Amniotic epithelial cell (primary cell): ENCODE measurements around the gene LYPLA2.

Experiments used
- DNase-seq: peaks from one replicate; pipeline ENCODE4 v3.0.0-alpha.2; 2010; ENCODE audit warnings: low read depth

Gene LYPLA2

DNA sequence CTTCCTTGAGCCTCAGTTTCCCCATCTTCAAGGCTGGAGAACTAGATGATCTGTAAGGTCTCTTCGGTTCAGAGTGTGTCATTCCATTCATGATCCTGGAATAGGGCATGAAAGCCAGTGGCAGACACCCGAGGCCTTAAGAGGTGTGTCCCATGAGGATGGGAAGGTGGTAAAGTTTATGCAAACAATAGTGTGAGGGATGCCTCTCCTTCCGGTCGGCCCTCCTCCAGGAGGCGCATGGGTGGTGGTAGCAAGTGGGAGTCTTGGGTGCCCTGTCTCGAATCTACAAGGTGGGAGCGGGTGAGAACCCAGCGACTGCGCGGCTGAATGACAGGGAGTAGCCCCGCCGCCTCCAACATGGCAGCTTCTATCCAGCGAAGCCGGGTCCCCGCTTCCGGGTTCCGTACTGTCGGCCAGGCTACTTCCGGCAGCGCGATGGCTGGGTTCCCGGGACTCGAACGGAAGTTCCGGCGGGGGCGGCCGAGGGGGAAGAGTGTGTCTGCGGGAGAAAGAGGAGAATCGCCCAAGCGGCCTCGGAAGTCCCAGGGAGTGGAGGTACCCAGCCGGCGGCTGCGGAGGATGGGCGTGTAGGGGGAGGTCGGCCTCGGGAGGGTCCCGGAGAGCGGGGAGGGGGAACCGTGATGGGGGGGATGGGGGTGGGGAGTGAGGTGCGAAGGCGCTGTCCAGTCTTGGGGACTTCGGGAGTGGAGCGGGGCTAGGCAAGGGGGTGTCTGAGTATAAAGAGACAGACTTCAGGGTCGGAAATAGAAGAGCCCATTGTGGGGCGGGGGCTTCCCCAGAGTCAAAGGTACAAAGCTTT is at the start of gene LYPLA2:
TSS of gene LYPLA2 (plus strand) at position 450 of the 820 bp plus-strand sequence. CDS start 1,538 bp downstream, outside the sequence.
- peak; percentile 87 for DNase-seq

DNA sequence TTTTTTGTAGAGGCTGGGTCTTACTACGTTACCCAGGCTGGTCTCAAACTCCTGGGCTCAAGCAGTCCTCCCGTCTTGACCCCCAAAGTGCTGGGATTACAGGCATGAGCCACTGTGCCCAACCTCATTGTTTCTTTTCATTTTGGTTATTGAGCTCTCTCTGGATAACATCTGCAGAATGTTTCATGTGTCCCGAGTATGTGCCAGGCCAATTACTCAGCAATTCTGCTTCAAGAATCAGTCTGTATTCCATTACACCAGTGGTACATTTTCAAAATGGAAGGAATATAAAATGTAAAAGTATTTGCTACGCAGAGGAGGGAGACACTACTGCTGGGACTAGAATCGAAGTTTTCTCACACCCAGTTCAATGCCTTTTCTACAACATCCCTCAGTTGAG is 49.3 kb upstream of the LYPLA2 start:
- DNase-seq = no peak

DNA sequence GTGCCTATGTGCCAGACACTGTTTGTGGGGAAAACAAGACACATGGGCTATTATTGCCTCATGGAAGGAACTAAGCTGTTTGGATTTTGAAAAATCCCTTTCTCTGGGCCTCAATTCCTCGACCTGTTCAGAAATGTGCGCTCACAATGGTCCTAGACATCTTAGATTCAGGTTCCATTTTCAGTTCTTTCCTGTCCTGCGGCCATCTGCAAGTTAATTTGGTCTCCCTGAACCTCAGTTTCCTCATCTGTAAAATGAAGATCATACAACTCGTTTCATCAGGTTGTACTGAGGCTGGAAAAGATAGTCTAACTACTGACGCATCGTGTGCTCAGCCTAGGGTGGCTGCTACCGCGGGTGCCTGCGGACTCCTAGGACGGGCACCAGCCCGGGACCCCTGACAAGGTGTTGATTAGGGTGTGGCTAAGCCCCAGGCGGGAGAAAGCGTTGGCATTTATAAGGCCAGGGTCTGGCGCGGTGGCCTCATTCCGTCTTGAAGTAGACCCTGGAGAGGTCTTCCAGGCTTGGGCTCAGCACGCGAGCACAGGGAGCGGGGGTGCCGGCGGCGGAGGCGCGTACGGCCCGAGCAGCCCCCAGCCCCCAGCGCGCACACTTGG is 48.2 kb upstream of the LYPLA2 start:
- DNase-seq = peak; percentile 34

DNA sequence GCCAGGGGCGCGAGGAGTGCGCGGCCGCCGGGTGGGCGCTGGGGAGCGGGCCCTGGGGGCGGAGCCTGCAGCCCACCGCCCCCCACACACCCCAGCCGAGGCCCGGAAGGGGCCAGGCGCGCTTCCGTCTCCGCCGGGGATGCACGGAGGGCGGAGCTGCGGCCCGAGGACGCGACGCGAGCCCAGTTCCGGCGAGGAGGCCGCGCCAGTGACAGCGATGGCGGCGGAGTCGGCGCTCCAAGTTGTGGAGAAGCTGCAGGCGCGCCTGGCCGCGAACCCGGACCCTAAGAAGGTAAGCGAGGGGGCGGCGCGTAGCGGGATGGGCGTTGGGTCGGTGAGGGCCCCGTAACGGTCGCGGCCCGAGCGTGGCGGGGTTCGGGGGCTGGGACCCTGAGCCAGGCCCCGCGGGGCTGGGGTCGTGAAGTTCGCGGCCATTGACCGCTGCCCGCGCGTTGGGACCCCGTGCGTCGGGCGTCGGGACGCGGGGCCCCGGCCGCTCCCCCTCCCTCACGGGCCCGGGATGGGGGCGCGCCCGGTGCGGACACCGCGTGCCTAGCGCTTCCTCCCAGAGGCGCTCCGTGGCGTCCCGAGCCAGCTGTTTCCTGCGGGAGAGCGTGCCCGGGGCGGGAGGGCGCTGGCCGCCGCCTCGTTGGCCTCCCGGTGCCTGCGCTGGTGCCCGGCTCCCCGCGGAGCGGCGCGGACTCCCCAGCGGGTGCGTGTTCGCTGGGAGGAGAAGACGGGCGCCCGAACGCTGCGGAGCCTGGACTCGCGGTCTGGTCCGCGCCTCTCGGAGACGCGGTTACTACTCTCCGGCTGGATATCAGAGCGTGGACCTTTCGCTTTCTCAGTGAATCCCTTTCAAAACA is 47.4 kb upstream of the LYPLA2 start, which contains the start of gene ELOA:
TSS of gene ELOA (plus strand) at position 185 of the 866 bp plus-strand sequence. CDS start at position 218, 33 bp downstream.
- DNase-seq = peak; percentile 49

DNA sequence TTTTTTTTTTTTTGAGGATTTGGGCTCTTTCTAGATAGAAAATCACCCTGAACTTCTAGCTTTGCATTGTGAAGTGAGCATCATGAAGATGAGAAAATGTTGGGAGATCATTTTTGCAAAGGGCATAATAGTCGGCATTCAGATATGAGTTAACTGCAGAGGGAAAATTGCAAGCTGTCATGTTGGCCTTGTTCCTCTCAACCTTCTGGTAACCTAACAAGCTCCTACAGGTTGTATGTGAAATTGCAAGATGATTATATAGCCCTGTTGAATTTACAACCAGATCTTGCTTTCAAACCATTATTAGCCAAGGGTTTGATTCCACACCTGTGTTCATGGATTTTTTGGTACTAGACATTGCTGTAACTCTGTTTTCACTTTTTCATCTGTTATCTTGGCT is 45.4 kb upstream of the LYPLA2 start:
- DNase-seq = peak; percentile 65

DNA sequence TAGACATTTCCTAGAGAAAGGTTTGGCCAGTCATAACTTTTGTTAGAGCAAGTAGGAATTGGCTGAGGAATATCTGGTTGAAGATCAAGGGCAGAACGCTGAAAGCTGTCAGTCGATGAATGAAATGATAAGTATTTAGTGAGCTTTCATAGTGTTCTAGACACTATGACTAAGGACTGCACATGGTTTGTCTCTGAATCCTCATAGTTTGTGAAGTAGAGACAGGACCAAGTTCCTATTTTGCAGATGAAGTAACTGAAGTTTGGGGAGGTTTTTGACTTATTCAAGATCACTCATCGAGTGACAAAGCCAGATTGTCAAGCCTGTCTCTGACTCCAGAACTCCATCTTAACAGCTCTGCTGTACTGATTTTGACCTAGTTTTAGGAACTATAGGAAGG is 42.9 kb upstream of the LYPLA2 start:
- peak; percentile 29 for DNase-seq

DNA sequence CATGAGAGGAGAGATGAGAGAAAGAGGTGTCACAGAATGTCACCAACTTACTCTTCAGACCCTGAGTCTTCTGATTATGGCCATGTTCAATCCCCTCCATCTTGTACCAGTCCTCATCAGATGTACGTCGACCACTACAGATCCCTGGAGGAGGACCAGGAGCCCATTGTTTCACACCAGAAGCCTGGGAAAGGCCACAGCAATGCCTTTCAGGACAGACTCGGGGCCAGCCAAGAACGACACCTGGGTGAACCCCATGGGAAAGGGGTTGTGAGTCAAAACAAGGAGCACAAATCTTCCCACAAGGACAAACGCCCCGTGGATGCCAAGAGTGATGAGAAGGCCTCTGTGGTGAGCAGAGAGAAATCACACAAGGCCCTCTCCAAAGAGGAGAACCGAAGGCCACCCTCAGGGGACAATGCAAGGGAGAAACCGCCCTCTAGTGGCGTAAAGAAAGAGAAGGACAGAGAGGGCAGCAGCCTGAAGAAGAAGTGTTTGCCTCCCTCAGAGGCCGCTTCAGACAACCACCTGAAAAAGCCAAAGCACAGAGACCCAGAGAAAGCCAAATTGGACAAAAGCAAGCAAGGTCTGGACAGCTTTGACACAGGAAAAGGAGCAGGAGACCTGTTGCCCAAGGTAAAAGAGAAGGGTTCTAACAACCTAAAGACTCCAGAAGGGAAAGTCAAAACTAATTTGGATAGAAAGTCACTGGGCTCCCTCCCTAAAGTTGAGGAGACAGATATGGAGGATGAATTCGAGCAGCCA is 39.7 kb upstream of the LYPLA2 start:
- peak; percentile 73 for DNase-seq

DNA sequence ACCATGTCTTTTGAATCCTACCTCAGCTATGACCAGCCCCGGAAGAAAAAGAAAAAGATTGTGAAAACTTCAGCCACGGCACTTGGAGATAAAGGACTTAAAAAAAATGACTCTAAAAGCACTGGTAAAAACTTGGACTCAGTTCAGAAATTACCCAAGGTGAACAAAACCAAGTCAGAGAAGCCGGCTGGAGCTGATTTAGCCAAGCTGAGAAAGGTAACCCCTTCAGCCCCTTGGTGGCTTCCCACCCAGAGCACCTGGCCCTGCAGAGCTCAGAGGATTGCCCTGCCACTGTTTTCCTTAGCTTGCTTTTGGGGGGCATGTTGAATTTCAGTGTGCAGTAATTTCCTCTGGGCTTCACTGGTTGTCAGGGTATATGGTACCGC is 39.1 kb upstream of the LYPLA2 start:
- no peak for DNase-seq

DNA sequence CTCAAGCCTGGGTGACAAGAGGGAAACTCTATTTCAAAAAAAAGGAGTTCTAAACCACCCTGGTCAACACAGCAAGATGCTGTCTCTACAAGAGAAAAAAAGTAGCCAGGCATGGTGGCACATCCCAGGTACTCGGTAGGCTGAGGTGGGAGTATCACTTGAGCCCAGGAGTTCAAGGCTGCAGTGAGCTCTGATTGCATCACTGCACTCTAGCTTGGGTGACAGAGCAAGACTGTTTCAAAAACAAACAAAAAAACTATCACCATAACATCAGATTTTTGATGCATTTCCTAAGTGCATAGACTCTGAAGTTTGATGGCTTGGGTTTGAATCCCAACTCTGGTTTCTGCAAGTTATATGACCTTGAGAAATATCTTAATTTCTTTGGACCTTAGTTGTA is 38.0 kb upstream of the LYPLA2 start:
- no peak for DNase-seq

DNA sequence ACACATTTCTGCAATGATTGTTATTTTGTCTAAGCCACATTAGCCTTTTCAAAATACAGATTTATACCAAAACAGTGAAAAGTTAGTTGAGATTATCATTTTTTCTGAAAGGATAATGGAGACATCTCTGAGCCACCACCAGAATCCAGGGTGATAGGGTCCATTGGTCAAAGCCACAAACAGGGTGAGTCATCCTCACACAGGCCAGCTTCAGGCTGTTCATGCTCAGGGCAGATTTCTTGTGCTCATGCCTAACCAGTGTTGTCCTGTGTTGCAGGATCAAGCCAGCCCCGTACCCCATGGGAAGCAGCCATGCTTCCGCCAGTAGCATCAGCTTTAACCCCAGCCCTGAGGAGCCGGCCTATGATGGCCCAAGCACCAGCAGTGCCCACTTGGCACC is 34.3 kb upstream of the LYPLA2 start:
- peak; percentile 85 for DNase-seq

DNA sequence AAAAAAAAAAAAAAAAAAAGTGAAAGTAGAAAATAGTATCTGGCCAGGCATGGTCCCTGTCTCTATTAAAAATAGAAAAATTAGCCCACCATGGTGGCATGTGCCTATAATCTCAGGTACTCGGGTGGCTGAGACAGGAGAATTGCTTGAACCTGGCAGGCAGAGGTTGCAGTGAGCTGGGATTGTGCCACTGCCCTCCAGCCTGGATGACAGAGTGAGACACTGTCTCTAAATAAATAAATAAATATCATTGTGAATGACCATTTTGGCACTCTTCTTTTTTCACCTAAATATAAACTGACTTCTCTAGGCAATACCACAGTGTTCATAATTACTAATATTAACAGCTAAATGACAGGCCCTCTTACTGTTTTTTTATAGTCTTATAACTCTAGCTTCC is 33.1 kb upstream of the LYPLA2 start:
- no peak for DNase-seq

DNA sequence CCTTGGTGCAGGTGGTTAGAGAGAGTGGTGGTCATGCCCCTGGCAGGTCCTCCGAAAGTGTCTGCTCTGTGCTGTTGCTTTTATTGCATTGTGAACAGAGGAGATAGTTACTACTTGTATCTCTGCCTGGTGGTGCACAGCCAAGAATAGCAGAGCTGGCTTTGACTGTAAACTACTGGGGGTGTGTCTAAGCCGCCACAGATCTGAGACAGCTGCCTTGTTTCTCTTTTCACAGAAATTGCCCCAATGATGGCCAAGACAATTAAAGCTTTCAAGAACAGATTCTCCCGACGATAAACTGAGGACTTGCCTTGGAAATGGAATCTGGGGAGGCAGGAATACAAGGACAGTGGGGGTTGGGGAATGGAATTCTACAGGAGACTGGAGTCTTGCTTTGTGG is 31.7 kb upstream of the LYPLA2 start:
- no peak for DNase-seq

DNA sequence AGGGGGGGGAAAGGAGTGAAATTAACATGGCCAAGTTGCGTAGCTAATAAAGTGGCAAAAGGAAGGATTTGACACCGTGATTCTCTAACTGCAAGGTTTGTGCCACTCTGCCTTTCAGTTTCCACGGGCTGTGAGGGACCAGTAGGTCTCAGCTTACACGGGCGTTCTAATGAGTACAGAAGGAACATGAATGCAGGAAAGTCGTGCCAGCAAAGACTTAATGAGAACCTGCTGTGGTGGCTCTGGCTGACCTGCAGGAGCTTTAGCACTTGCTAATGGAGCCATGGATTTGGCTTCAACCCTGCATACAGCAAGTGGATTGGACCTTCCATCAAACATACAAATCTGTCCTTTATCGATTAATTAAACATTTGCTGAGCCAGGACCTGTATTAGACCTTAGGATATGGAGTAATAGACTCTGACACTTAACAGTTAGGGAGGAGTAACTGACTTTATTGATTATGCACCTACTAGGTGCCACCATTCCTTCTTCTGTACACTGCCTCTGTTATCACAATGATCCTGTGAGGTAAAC is 27.8 kb upstream of the LYPLA2 start:
- no peak for DNase-seq

DNA sequence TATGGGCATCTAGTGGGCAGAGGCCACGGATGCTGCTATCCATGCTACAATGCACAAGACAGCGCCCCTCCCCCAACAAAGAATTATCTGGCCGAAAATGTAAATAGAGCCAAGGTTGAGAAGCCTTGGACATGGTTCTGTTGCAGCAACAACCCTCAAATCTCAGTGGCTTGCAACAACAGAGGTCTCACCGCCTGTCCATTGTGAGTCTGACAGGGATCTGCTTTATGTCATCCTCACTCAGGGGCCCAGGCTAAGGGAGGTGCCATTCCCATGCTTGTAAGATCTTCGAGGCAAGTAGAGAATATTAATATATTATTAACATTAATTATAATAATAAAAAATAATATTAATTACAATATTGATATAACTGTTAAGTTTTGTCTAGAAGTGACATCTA is 22.2 kb upstream of the LYPLA2 start:
- DNase-seq = peak; percentile 83

DNA sequence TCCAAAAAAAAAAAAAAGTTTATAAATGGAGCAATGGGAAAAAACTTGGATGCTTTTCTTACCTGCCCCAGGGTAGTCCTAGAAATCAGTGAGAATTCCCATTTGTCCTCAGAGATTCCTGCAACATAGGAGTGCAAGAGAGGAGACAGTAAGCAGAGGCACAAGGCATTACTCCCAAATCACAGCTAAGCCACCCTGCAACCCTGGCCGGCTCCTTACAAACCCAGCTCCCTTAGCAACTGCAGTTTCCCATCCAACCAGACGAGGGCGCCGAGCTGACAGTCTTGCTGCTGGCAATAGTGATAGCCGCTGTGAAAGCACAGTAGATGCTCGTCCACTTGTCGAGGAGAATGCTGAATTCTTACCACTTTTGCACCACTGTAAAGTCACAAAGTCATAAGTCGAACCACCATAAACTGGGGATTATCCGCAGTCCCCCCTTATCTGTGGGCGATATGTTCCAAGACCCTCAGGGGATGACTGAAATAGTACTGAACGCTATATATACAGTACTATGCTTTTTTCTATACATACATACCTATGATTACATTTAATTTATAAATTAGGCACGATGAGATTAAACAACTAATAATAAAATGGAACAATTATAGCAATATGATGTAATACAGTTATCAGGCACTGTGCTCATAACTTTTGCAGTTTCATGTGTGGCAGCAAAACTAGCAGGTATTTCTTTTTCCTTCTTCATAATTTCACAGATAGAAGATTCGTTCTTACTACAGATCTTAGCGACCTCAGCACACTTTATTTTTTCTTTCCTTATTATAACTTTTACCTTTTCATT is 18.7 kb upstream of the LYPLA2 start:
- DNase-seq = peak; percentile 70

DNA sequence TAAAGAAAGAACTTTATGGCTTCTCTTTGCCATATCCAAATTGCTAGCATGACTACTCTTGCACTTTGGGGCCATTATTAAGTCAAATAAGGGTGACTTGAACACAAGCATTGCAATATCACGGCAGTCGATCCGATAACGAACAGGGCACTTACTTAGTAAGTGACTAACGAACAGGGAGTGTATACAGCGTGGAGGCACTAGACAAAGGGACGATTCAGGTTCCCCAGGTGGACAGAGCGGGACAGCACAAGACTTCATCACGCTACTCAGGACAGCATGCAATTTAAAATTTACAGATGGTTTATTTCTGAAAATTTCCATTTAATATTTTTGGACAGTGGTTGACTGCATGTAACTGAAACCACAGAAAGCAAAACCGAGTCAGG is 18.1 kb upstream of the LYPLA2 start:
- no peak for DNase-seq

DNA sequence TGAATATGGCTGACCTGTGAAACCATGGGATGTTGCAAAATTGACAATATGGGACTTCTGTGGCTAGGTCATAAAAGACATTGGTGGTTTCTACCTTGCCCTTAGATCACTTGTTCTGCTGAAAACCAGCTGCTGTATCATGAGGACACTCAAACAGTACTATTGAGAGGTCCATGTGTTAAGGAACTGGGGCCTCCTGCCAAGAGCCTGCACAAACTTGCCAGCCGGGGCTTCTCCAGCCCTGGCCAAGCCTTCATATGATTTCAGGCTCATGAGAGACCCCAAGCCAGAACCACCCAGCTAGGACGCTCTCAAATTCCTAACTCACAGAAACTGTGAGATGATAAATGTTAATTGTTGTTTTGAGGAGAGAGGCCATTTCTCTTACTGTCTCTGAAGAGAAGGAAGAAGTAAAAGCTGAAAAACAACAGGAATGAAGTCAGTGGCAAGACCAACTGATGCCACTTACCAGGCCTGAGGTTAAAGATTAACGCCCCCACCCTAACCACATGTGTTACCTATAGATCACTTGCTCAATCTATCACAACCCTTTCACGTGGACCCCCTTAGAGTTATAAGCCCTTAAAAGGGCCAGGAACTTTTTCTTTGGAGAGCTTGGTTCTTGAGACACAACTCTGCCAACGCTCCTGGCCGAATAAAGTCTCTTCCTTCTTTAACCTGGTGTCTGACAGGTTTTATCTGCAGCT is 16.6 kb upstream of the LYPLA2 start:
- no peak for DNase-seq

DNA sequence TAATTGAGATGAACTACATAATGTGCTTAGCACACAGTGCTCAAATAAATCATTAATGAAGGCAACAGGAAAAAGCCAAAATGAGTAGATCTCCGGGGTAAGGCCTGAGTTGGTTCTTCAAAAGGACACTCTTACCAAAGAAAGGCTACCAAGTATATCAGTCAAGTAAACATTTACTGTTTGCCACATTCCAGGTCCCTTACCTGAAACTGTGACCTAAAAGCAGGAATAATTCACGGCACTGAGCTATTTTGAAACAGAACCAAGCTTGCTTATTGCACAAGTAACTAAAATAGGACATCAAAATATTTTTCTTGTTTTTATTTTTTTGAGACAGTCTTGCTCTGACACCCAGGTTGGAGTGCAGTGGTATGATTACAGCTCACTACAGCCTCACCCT is 14.7 kb upstream of the LYPLA2 start:
- no peak for DNase-seq

DNA sequence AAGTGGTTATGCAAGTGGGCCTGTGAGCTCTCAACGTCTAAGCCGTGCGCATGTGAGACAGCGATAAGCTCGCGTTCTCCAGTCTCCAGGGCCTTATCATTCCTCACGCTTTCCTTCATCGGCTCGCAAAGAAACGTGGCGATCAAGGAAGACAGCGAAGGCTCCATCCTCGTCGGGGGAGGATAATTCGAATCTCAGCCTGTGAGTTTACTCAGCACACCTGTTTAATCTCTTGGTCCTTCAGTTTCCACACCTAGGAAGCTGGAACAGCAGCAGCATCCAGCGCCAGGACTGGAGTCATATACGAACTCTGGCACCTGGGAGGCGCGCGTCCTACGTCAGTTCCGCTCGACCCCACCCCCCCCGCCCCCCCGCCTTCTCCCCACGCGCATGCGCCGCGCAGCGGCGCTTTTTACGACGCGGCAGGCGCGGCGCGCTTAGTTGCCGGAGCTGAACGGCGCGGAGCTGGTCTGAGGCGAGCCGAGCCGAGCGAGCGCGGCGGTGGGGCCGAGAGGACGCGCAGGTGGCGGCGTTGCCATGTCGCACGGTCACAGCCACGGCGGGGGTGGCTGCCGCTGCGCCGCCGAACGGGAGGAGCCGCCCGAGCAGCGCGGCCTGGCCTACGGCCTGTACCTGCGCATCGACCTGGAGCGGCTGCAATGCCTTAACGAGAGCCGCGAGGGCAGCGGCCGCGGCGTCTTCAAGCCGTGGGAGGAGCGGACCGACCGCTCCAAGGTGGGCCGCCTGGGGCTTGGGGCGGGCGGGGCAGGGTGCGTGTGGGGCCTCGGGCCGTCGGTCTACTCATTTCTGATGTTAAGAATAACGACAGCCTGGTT is 12.7 kb upstream of the LYPLA2 start, which contains the start of gene PITHD1:
TSS of gene PITHD1 (plus strand) at position 440 of the 836 bp plus-strand sequence. CDS start at position 538, 98 bp downstream.
- peak; percentile 96 for DNase-seq
